Measurements from ENCODE around the gene TBC1D24. TPM values are rescaled to one million over a fixed set of nuclear protein-coding genes. Genes with fewer than 3 reads are reported as not detected.
A peak's percentile ranks its signal among the peaks of the same experiment; 100 is the strongest.

Gene TBC1D24
- total RNA-seq, 4 donors from 2014 or later: 0.59 to 21.6 (median 4.6) TPM

DNA sequence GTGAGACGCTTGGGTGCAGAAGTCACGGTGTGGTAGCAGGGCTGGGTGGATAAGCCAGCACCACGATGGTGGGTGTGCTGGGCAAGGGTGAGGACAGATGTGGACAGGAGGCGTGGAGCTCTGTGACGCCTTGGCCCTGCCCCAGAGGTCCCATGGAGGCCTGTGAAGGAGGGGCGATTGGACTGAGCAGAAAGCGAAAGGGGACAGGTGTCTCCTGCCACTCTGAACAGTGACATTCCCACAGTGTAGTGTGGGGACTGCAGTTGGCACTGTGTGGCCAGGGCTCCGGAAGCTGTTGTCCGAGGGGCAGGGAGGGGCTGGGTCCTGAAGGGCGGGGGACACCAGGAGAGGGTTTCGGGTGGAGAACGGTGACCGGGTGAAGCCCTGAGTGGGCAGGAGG lies 7.3 kb downstream of the TBC1D24 start:
- TF ChIP-seq, protein P1, sequence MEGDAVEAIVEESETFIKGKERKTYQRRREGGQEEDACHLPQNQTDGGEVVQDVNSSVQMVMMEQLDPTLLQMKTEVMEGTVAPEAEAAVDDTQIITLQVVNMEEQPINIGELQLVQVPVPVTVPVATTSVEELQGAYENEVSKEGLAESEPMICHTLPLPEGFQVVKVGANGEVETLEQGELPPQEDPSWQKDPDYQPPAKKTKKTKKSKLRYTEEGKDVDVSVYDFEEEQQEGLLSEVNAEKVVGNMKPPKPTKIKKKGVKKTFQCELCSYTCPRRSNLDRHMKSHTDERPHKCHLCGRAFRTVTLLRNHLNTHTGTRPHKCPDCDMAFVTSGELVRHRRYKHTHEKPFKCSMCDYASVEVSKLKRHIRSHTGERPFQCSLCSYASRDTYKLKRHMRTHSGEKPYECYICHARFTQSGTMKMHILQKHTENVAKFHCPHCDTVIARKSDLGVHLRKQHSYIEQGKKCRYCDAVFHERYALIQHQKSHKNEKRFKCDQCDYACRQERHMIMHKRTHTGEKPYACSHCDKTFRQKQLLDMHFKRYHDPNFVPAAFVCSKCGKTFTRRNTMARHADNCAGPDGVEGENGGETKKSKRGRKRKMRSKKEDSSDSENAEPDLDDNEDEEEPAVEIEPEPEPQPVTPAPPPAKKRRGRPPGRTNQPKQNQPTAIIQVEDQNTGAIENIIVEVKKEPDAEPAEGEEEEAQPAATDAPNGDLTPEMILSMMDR (IDR thresholded peaks at IDR 0.05): no peak
- no peak for TF ChIP-seq POLR2A (IDR thresholded peaks at IDR 0.05)
- peak overlapping the region; percentile 3 to 57 for H3K27ac ChIP-seq
- H3K27me3 ChIP-seq: no peaks in the 10 kb centered on the region
- DNase-seq: no peak
- H3K9me3 ChIP-seq: no peaks in the 10 kb centered on the region
- intact Hi-C loops (cut with DNase I; ENCODE audit: low total_unique reads): no loop called here
- no peaks in the 10 kb centered on the region for H3K36me3 ChIP-seq
- H3K4me1 ChIP-seq: peaks cover 0 to 11% of the 10 kb centered on the region in 2 donors
- no peak overlapping the region for H3K4me3 ChIP-seq

GRCh38 chr16:2482708-2483534 lies 8.0 kb downstream of the TBC1D24 start:
- DNase-seq: peak; percentile 44 to 63
- Histone ChIP-seq H3K4me3 (peak overlapping the region in 1 of 2 donors; percentile 1), H3K36me3 (no peaks in the 10 kb centered on the region), H3K9me3 (no peaks in the 10 kb centered on the region), H3K4me1 (peaks cover 0 to 11% of the 10 kb centered on the region in 2 donors), H3K27ac (peak overlapping the region; percentile 3 to 57), H3K27me3 (no peaks in the 10 kb centered on the region)
- intact Hi-C loops (cut with DNase I; ENCODE audit: low total_unique reads): no loop called here
- TF ChIP-seq, protein P1 (IDR thresholded peaks at IDR 0.05): no peak
- TF ChIP-seq POLR2A (IDR thresholded peaks at IDR 0.05): no peak

- intact Hi-C loops (cut with DNase I; ENCODE audit: low total_unique reads): no loop called here
- no peak overlapping the region for H3K27ac ChIP-seq
Observed at GRCh38 chr16:2483939-2484897, 9.3 kb downstream of the TBC1D24 start.

GRCh38 chr16:2484898-2485508 lies 10.1 kb downstream of the TBC1D24 start:
- TF ChIP-seq, protein P1 (IDR thresholded peaks at IDR 0.05): no peak
- TF ChIP-seq POLR2A (IDR thresholded peaks at IDR 0.05): no peak
- Histone ChIP-seq H3K27ac (no peak overlapping the region), H3K27me3 (no peaks in the 10 kb centered on the region), H3K36me3 (no peaks in the 10 kb centered on the region), H3K4me1 (peaks cover 0 to 11% of the 10 kb centered on the region in 2 donors), H3K4me3 (no peak overlapping the region), H3K9me3 (no peaks in the 10 kb centered on the region)
- intact Hi-C loops (cut with DNase I; ENCODE audit: low total_unique reads): no loop called here
- no peak for DNase-seq

More at GRCh38 chr16:2483939-2484897, 9.3 kb downstream of the TBC1D24 start:
- Histone ChIP-seq H3K4me1 (peaks cover 0 to 11% of the 10 kb centered on the region in 2 donors), H3K27me3 (no peaks in the 10 kb centered on the region), H3K9me3 (no peaks in the 10 kb centered on the region), H3K36me3 (no peaks in the 10 kb centered on the region), H3K4me3 (no peak overlapping the region)
- no peak for DNase-seq
- TF ChIP-seq, protein P1 (IDR thresholded peaks at IDR 0.05): no peak
- no peak for TF ChIP-seq POLR2A (IDR thresholded peaks at IDR 0.05)
